Activated effector memory CD4-positive, alpha-beta T cell treated with anti-CD3 and anti-CD28 coated beads, Interleukin-2, amount 50 U/mL, for 16 hours (primary cell): ENCODE data around the gene SPG7.
"Not testable (repeated sequence)": the region's sequence is repeated elsewhere in the genome, so short reads cannot be mapped to it uniquely, and the experiment has no call there.

ENCODE experiments used
- DNase-seq: peaks from one replicate; pipeline ENCODE4 v3.0.0-alpha.2; 2020

The SPG7 gene

DNA sequence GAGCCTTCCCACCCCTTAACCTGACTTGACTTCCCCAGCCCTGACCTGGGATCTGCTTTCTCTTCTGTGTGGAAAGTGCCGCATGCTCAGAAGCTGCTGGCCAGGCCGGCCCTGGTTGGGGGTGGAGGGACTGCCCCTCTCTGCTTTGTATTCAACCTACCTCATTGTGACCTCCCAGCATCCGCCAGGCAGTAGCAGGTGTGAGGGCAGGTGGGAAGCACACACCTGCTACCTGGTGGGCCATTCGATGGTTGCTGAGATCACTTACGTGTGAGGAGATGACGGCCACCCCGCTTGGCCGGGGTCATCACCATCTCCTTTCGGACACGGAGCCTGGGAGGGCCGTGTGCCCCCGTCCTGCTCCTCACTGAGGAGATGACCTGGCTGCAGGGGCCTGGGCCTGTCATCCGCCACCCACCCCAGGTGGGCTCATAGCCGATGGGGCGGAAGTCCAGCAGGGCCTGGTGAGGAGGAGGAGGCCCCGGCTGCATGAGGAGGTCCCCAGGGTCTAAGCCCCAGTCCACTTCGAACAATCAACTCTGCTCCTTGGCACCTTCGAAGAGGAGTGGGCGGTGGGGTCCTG, 74.5 kb downstream of the SPG7 start:
- DNase-seq = no peak

DNA sequence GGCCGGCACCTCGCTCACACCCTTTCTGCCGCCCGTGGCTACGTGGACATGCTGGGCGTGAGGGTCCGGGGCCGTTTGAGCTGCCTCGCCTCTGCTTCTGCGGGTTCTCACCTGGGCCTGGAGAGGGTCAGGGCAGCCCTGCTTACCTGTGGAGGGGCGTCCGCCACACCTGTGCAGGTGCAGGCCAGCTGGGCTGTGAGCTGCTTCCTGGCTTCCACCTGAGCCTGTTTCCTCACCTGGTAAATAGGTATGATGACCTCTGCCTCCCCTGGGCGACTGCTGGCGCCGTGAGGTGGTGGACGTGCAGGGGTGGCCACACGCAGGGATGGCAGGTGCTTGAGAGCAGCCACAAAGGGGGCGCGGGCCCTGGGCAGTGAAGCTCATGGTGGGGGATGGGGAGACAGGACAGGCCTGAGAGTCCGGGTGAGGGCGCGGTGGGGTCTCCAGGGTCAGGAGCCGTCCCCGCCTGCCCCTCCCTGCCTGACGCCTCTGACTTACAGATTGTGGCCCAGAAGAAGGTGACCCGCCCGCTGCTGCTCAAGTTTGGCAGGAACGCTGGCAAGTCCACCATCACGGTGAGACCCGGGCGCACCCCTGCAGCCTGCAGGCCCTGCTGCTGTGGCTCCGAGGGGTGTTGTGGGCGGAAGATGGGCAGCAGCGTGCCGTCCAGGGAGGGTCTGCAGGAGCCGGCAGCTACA, 75.1 kb downstream of the SPG7 start:
- DNase-seq = no peak

DNA sequence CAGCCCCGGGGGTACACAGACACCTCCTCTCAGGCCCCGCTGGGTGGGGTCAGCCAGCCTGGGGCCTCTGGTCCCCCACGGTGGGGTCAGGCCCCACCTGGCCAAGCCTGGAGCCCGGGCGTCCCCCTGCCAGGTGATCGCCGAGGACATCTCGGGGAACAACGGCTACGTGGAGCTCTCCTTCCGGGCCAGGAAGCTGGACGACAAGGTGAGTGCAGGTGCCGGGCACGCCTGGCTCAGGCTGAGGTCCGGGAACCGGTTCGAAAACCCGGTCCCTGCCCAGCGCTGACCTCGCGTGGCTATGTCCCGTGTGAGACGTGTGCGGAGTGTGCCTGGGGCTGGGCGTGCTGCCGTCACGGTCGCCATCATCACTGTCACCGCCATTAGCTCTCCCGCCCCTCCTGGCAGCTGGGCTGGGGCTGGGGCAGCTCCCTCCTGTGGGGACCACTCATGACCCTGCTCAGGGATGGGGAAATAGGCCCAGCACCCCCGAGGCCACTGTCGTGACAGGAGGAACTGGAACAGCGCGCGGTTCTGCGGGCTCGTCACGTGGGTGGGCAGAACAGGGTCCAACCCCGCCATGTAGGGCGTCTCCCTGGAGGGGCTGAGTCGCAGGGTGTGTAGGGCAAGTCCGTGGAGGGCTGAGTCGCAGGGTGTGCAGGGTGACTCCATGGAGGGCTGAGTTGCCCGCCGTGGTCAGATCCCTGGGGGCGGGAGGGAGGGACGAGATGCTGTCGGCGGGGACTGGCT, 75.9 kb downstream of the SPG7 start:
- DNase-seq = no peak

DNA sequence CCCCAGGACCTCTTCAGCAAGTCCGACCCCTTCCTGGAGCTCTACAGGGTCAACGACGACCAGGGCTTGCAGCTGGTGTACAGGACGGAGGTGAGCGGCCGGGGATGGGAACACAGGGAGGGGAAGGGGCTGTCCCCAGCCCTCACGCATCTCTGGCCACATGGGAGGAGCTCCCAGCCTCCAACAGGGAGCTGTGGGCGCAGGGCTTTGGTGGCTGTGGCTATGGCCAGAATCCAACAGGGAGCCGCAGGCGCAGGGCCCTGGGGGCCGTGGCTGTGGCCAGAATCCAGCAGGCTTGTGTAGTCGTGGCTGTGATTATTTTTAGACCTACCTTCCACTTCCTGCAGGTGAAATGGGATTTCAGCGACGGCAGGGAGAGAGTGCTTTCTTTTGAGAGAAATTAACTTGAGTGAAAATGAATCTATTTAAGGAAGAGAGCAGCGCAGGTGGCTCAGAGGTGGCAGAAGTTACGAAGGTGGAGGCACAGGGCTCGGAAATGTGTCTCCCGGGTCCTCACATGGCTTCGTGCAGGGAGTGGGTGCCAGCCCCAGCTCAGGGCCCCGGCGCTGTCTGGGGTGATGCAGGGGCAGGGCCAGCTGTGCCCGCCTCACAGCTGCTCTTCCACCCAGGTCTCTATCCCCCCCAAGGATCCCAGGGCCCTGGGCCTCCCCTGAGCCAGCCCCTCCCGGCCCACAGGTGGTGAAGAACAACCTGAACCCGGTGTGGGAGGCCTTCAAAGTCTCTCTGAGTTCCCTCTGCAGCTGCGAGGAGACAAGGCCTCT, 76.8 kb downstream of the SPG7 start:
- no peak for DNase-seq

DNA sequence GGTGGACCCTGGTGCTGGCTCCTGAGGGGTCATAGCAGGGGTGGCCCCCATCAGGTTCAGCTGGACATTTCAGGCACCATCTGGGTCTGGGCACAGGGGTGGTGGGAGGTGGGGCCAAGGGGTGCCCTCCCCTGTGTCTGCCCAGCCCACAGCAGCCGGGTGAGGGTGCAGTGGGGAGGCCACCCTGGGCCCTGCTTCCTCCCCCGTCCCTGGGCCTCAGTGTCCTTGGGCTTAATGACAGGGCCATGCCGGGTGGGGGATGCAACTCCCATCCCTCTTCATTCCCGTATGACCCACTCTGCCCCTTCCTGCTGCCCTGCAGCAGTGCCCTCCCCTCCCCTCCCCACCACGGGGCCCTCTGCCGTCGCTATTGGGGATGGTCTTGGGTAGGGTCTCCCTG, 78.0 kb downstream of the SPG7 start:
- DNase-seq = no peak

DNA sequence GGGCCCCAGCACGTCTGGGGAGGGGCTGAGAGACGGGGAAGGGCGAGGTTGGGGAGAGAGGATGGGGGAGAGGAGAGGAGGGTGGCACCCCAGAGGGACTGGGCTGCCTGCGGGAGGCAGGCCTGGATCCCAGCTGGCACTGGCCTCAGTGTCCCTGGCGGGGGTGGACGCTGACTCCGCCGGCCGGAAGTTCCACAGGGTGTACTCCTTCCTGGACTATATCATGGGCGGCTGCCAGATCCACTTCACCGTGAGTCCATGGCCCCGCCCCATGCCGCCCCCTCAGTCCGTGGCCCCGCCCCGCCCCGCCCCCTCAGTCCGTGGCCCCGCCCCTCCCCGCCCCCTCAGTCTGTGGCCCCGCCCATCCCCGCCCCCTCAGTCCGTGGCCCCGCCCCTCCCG, 78.7 kb downstream of the SPG7 start:
- DNase-seq = no peak

DNA sequence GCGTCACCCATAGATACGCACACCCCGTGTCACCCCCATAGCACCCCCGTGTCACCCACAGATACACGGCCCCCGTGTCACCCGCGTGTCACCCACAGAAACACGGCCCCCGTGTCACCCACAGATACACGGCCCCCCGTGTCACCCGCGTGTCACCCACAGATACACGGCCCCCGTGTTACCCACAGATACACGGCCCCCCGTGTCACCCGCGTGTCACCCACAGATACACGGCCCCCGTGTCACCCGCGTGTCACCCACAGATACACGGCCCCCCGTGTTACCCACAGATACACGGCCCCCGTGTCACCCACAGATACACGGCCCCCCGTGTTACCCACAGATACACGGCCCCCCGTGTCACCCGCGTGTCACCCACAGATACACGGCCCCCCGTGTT, 79.5 kb downstream of the SPG7 start:
- not testable (repeated sequence) for DNase-seq

DNA sequence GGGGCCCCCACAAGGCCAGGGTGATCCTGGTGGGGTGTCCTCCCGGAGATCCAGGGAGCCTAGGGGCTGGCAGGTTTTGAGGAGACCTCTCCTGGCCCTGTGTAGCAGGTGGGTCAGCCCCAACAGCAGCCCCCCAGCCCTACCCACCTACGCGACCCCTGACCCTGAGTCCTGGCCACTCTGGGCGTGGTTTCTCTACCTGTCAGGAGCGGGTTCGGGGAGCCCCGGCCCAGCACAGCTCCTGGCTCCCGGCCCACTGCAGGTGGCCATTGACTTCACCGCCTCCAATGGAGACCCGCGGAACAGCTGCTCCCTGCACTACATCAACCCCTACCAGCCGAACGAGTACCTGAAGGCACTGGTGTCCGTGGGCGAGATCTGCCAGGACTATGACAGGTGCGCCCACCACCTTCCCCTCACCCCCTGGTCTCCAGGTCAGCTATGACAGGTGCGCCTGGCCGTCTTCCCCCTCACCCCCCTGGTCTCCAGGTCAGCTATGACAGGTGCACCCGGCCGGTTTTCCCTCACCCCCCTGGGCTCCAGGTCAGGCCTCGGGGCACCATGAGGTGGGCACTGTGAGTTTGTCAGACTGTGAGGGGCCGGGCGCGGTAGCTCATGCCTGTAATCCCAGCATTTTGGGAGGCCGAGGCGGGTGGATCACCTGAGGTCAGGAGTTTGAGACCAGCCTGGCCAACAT, 80.4 kb downstream of the SPG7 start:
- no peak for DNase-seq

DNA sequence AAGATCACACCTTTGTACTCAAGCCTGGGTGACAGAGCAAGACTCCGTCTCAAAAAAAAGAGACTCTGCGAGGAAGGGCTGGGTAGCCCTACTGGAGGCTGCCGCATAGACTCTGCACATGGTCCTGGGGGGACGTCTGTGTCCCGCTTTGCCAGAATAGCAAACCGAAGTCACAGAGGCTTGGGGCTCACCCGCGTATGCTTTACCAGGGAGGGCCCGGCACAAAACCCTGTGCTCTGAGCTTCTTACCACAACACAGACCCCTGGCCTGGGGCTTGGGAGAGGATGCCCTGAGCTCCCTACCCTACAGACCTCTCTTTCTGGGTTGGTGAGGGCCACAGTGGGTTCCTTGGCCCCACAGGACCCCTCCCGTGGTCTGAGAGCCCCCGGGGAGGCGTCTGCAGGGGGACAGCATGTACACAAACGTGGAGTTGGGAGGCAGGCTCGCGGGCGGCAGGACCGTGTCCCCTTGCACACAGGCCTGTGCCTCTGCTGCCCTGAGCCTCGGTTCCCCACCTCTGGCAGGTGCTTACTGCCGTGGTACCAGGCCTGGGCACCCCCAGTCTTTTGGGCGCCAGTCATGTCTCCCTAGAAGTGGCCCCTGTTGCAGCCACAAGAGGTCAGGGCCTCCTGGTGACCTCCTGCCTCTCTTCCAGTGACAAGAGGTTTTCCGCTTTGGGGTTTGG, 81.2 kb downstream of the SPG7 start:
- DNase-seq = no peak

DNA sequence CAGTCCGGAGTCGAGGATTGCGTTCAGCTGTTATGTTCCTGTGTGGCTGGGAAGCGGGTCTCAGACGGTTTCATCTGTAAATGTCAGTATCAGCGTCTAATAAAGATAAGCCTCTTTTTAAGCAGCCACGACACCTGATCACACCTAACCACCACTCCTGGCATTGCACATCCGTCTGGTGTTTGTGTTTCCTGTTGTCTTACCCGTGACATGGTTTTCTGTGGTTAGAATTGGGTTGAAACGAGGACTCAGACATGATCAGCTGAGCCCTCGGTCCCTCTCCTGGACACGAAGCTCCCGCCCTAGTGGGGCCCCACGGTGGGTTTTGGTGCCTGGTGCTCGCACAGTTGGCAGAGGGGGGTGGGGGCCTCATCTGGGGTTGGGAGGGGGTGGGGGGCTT, 85.6 kb downstream of the SPG7 start:
- DNase-seq = peak; percentile 80

DNA sequence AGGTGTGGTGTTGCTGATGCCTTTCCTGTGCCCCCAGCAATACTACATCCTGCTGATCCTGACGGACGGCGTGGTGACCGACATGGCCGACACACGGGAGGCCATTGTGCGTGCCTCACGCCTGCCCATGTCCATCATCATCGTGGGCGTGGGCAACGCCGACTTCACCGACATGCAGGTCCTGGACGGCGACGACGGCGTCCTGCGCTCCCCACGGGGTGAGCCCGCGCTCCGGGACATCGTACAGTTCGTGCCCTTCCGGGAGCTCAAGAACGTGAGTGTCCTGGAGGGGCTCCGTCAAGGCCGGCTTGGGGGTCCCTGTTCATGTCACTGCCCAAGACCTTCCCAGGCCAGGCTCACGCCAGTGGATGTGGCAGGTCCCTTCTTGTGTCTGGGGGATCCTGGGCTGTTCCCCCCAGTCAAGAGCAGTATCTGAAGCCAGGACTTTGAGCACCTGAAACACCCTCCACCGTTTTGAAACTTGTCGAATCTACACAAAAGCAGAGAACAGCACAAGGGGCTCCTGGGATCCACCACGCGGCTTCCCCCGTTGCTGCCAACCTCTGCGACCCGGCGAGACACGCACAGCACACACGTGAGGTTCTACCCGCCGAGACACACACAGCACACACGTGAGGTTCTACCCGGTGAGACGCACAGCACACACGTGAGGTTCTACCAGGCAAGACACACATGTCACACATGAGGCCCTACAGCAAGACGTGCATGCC, 87.3 kb downstream of the SPG7 start:
- DNase-seq = no peak

DNA sequence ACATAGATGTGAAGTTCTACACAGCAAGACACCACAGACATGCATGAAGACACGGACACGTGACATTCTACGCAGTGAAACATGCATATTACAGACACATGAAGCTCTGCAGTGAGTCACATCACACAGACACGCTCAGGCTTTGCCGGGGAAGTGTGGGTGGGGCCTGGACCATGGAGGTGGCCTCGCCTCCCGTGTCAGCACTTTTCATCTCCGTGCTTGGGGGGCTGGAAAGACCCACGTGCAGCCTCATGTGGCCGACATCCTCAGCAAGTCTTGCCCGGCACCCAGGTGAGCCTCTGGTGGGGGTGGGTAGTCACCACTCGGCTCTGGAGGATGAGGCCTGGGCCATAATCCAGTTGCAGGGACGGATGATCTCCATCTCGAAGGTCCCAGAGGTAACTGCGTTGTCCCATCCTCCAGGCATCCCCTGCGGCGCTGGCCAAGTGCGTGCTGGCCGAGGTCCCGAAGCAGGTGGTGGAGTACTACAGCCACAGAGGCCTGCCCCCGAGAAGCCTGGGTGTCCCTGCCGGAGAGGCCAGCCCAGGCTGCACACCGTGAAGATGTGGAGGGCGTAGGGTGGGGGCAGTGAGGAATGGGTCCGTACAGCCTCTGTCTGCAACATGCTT, 88.0 kb downstream of the SPG7 start:
- no peak for DNase-seq

DNA sequence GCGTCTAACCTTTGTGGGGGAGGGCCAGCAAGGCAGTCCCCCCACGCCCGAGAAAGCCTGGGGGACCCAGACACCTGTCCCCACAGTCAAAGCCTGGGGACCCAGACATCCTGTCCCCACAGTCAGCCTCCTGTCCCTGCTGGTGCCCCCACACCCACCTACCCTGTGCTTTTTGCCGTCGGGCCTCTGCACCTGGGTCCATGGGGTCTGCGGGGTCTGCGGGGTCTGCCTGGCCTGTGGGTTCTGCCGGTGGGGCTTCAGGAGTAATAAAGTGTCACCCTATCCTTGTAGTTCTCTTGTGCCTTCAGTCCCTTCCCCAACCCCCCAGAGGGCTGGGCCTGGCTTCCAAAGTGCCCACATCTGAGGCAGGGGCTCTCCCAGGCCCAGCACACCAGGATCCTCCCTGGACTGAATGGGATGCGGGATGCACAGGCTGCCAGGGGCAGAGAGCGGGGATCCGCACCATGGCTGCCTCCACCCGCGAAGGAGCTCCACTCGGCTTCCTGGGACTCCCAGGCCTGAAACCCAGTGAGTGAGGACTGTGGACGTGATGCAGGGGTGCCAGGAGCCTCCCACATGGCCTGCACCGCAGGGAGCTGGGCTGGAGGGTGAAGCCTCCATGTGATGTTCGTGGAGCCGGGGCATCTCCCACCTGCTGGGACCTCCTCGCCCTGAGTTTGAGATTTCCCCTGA, 88.9 kb downstream of the SPG7 start:
- DNase-seq = no peak

DNA sequence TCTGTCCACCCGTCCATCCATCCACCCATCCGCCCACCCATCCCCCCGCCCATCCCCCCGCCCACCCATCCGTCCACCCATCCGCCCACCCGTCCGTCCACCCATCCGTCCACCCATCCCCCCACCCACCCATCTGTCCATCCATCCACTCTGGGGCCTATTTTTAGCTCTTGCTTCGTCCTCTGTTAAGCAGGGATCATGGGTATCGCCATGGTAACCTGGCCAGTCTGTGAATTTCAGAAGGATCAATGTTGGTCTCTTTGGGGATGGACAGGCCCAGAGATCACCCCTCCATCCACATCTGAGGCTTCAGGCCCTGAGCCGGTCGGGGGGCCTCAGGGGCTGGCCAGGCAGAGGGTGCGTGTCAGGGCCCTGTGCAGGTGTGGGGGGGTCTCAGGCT, 90.0 kb downstream of the SPG7 start:
- no peak for DNase-seq

DNA sequence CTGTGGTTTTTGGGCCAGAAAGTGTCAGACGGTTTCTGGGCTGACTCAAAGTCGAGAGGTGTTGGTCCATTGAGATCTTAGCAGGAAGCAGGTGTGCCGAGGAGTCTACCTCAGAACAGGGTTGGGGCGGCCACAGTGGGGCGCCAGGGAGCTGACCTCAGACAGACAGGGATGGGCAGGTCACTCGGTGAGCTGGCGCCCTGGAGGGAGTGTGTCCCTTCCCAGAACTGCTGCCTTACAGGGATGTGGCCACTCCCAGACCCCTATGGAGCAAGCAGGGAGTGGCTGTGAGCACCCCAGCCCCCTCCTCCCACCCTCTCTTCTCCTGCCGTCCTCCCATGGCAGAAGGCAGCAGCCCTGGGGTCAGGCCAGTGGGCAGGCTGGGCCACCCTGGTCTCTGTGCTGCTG, 91.3 kb downstream of the SPG7 start:
- DNase-seq = no peak

DNA sequence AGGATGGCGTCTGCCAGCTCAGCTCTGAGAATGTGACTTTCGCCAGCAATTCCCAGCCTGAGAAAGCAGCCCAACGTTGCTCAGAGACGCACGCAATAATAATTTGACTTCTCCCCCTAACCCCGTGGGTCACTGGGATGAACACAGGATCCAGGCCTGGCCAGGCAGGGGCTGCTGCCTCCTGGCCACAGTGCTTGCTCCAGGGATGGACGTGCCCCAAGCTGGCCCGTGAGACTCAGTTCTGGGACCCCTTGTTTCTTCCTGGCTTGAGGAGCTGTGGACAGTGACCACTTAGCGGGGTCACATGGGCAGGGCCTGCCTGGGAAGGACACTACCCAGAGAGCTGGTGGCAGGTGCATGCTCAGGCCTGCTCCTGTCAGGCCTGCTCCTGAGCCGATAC, 91.7 kb downstream of the SPG7 start:
- no peak for DNase-seq

DNA sequence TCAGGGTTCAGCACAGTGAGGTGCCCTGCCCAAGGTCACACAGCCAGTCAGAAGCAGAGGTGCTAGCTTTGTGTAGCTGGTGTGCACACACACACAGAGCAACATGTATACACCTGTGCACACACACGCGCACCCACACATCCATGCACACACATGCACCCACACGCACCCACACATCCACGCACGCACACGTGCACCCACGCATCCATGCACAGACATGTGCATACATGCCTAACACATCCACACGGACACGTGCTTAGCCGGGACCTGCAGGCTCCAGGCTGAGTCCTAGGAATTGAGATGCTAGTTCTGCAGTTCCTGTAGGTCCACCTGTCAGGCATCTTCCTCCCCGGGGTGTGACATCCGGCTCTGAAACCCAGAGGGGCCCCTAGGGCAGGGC, 92.2 kb downstream of the SPG7 start:
- DNase-seq = no peak

DNA sequence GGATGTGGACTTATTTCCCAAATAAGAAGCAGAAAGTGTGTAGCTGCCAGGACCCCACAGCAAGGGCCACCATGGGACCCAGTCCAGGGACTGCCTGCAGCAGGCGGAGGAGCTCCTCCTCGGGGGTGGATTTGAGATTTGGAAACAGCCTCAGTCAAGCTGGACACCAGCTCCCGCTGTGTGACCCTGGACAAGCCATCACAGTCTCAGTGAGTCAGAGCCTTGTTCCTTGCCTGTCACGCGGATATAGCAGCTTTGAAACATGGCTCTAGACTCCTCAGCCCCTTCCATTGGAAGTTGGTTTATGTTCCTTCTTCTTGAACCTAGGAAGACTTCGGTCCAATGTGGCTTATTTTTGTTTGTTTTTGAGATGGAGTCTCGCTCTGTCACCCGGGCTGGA, 92.8 kb downstream of the SPG7 start:
- DNase-seq = no peak

DNA sequence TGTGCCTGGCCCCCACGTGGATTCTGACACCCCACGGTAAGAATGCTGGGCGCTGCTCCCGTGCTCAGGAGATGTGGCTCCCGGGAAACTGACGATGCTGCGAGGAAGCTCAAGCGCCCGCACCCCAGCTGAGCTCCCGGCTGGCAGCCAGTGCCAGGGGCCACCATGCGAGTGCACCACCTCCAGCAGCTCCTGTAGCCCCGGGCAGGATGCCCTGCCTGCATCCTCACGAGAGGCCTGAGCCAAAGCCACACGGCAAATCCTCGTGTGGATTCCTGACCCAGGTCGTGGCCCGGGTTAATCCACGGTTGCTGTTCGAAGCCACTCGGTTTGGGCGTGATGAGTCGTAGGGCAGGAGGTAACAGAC, 93.7 kb downstream of the SPG7 start:
- no peak for DNase-seq

DNA sequence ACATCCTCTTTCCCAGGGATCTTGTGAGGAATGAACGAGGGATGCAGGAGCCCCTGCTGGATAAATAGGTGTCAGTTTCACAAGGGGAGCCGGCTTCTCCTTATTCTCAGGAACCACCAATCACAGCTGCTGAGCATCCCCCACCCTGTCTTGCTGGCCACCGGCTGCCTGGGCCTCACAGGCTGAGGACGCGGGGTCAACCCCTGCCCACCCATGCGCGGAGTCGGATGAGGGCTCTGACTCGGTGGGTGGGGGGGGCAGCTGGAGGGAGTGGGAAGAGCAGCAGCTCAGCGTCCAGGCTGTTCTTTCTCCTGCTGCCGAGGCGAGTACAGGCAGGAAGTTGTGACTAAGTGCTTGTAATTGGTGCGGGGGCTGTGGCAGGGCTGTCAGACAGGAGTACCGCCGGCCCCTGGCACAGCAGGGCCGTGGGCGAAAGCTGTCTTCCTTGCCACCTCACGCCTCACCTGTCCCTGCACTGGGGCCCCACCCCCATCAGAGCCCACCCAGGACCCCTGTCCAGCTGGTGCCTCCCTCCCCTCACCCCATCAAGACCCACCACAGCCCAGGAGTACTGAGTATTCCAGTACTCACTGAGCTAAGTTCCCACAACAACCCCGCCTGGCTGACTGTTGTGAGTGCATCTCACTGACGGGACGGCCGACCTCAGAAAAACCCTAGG, 94.2 kb downstream of the SPG7 start:
- DNase-seq = peak; percentile 87
